Anterior cingulate cortex (tissue), 58 donors: Measurements from ENCODE around the gene SATL1.
"Not testable (repeated sequence)": the region's sequence is repeated elsewhere in the genome, so short reads cannot be mapped to it uniquely, and the experiment has no call there.

Experiments
- DNase-seq, 58 donors: peaks; one replicate each; lab custom pipeline; 2025; lab: John Stamatoyannopoulos, UW

Gene SATL1

DNA sequence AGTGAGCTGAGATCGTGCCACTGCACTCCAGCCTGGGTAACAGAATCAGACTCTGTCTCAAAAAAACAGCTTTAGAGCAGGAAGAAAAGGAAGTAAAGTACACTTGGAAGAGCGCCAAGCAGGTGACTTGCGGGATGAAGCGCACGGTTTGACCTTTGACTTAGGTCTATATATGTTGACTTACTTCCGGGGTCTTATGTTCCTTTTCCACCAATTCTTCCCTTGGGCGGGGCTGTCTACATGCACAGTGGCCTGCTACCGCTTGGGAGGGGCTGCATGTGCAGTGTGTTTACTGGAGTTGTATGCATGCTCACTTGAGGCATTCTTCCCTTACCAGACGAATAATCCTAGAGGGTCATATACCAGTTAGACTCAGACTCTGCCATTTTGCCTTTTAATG, 131.3 kb downstream of the SATL1 start:
- no peak for DNase-seq

DNA sequence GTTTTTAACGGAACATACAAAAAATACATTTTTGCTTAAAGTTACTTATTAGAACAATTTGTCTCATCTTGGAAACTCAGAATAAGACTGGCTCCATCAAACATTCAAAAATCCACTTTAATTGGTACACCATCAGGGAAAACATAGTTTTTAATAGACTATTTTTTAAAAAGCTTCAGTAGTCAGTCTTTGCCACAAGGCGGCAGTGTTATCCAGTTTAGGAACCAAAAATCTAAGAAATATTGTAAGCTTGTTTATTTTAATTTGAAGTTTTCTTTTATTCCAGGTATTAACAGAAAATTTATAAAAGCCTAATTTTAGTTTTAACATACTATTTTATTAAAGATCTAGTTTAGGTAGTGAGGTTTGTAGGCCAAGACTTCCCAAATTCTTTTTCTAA, 132.2 kb downstream of the SATL1 start:
- DNase-seq = no peak

GRCh38 chrX:85109235-85109634, 134.3 kb downstream of the SATL1 start:
- no peak for DNase-seq

GRCh38 chrX:85108165-85108564, 135.4 kb downstream of the SATL1 start:
- no peak for DNase-seq

- peak in 1 of 58 donors; percentile 0 for DNase-seq
Measured at GRCh38 chrX:85107407-85107806, 136.2 kb downstream of the SATL1 start.

DNA sequence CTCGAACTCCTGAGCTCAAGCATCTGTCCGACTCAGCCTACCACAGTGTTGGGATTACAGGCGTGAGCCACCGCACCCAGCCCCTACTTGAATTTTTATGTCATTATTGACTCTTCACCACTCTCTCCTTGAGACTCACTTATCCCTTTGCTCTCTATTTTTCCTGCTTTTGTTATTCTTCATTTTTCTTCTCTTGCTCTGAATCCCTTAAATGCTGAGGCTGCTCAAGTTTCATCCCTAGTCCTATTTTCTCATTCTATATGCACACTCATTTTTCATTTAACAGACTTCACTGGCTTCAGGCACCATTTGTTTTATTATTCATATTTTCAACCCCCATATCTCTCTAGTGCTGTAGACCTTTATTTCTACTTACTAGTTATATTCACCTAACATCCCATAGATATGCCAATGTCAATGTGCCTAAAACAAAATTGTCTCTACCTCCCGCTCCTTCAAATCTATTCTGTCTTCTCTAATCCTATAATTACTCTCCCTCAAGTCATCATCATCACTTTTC, 154.2 kb downstream of the SATL1 start:
- no peak for DNase-seq

DNA sequence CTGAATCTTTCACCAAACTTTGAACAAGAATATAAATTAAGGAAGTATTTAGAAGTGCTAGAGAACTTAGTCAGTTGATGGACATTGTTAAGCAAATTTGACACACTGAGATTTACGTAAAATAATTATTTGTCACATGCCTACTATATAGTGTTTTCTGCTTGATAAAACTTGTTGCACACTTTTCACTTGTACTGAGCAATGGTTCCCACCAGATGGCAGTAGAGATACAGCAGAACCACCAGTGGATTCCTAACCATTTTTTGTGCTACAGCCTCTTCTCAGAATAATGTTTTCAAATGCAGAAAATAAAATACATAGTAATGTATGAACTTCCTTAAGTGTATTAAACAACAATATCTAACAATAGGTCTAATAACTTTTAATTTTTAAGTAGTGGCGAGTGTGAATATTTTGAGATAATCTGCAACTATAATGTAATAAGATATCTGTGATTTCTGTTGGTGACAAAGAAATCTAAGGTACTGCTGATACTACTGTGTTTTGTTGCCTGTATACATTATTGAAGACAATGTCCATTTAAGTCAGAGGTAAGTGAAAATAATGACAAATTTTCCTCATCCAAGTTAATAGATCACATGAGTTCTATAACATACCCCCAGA, 158.7 kb downstream of the SATL1 start:
- DNase-seq = peak in 5 of 58 donors; percentile 0 to 14 (median 10)

- DNase-seq = not testable (repeated sequence)
Measured at GRCh38 chrX:85077247-85077646, 166.3 kb downstream of the SATL1 start.

GRCh38 chrX:85065512-85066198, 177.9 kb downstream of the SATL1 start:
- no peak for DNase-seq

DNA sequence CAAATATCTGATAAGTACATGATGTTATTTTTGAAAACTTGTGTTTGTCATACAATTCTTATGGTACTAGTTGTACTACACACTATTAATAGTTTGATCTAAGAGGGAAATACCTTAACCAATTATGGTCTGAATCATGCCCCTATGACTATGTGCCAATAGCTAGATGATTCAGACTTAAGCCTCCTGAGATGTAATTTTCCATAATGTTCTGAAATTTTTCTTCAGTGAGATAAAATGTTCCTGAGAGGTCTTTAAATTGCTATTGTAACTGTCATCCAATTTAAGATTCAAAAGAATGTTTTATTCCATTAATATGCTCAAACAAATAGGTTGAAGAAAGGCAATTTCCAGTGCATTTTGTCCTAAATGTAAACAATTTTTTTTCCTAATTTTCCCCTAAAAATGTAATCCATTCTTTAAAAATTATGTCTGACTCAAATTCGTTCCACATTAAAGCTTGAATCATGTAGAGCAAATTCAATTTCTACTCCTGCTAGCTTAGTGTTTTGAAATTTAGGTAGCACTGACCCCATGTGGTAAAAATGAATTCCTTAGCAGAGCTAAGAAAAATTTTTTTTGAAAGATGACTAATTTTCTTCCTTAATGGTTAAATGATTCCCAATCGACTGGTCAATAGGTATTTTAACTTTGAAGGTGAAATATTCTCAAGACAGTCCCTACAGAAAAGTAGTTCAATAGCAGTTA, 190.8 kb downstream of the SATL1 start:
- no peak for DNase-seq

DNA sequence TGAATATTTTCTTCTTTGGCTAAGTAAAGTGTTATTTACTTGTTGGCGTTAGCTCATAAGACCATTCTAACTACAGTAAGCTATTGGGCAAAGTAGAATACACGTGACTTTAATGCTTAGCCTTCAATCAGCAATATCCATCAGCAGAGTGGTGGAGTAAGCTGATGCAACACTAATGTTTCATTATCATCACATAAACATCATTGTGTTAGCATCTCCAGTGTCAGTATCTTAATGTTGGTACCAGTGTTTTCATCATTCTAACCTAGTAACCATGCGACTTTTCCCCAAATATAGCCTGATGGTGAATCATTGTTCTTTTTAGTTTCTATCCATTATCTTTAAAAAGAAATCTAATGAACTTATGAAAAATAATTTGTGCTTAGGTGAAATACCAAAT, 191.4 kb downstream of the SATL1 start:
- DNase-seq = no peak

DNA sequence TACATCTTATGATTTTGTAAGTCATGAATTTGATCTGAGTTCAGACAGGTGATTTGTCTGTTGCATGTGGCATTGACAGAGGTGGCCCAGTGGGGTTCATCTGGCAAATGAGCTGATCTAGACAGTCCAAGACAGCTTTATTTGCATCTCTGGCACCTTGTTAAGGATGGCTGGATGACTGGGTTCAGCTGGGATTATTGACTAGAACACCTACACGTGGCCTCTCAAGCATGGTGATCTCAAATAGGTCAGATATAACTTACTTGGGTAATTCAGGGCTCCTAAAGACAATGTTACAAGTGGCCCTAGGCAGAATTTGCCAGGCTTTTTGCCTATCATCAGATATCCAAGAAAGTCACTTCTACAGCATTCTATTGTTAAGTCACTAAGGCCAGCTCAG, 192.0 kb downstream of the SATL1 start:
- DNase-seq = no peak
